IPS-20b (cell line): Measurements from ENCODE around the gene ANKRD17.

Source experiments
- H3K27ac ChIP-seq: one replicate; pipeline ENCODE4 v1.5.1; 2013; ENCODE audit warnings: low read length
- H3K27me3 ChIP-seq: 2 replicates; pipeline ENCODE4 v1.6.1; 2013; ENCODE audit warnings: mild to moderate bottlenecking, low read length, inconsistent platforms; ENCODE audit not compliant: insufficient read depth
- H3K36me3 ChIP-seq: 2 replicates; pipeline ENCODE4 v1.6.1; 2013; ENCODE audit warnings: low read depth, mild to moderate bottlenecking, inconsistent platforms, low read length, moderate library complexity; ENCODE audit not compliant: insufficient read depth
- H3K4me1 ChIP-seq: 2 replicates; pipeline ENCODE4 v1.6.1; 2013; ENCODE audit warnings: mild to moderate bottlenecking, control low read depth, inconsistent platforms, low read length, moderate library complexity; ENCODE audit not compliant: insufficient read depth
- H3K4me3 ChIP-seq: 2 replicates; pipeline ENCODE4 v1.5.1; 2013; ENCODE audit warnings: mild to moderate bottlenecking, low read length, inconsistent platforms
- H3K9ac ChIP-seq: 2 replicates; pipeline ENCODE4 v1.6.1; 2013; ENCODE audit warnings: low read depth, mild to moderate bottlenecking, inconsistent platforms, low read length, moderate library complexity
- H3K9me3 ChIP-seq: 2 replicates; pipeline ENCODE4 v1.6.1; 2013; ENCODE audit warnings: mild to moderate bottlenecking, low read depth, low read length, inconsistent platforms; ENCODE audit not compliant: insufficient read depth

The ANKRD17 gene

DNA sequence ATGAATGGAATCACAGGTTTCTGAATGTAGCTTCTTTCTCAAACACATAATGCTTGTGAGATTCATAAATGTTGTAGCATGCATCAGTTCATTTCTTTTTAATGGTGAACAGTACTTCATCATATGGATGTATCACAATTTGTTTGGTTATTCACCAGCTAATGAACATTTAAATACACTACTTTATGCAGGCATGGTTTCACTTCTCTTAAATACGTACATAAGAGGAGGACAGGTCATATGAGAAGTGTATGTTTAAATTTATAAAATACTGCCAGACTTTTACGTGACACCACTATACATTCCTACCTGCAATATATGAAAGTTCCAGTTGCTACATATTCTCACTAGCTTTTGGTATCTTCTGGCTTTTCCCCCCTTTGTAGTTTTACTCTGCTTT, 65.4 kb downstream of the ANKRD17 start:
- peaks cover 5% of the 10 kb centered on the region; the same call in 1 of the 2 replicates for H3K36me3 ChIP-seq
- H3K4me3 ChIP-seq, result no peak overlapping the region
- no peaks in the 10 kb centered on the region for H3K27me3 ChIP-seq
- no peaks in the 10 kb centered on the region for H3K9me3 ChIP-seq
- no peak overlapping the region for H3K9ac ChIP-seq
- H3K4me1 ChIP-seq, result no peaks in the 10 kb centered on the region
- H3K27ac ChIP-seq, result no peak overlapping the region

DNA sequence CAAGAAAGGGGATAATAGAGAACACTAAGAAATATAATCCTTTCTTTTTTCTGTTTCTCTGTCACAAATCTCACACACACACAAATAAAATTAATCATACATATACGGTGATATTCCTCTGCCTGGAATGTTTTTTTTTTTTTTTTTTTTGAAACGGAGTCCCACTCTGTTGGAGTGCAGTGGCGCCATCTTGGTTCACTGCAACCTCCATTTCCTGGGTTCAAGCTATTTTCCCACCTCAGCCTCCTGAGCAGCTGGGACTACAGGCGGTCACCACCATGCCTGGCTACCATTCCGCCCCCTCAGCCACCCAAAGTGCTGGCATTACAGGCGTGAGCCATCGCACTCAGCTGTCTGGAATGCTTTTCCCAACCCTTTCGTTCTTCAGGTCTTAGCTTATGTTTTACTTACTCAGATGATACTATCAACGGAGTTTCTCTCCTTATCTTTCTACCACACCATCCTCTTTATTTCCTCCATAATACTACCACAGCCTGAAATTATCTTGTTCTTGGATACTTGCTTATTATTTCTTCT, 69.3 kb downstream of the ANKRD17 start:
- H3K27ac ChIP-seq, result no peak overlapping the region
- no peak overlapping the region for H3K4me3 ChIP-seq
- no peaks in the 10 kb centered on the region for H3K27me3 ChIP-seq
- H3K9me3 ChIP-seq, result no peaks in the 10 kb centered on the region
- H3K36me3 ChIP-seq, result no peaks in the 10 kb centered on the region
- H3K9ac ChIP-seq, result no peak overlapping the region
- no peaks in the 10 kb centered on the region for H3K4me1 ChIP-seq

DNA sequence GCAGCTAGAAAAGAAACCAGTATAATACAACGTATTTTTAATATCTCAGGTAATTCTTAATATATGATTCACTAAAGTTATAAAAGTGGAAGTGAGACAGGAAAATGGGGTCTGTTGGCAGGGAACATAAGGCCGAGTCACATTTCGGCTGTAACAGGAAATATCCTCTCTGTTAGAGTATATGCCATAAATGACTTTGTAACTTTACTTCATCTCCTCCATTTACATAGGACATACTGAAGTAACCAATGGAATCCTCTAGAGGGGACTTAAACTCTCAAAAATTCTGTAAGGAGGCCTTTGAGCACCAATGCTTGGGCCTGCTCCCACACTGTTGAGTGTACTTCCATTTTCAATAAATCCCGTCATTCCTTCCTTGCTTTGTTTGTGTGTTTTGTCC, 71.3 kb downstream of the ANKRD17 start:
- H3K4me1 ChIP-seq, result no peaks in the 10 kb centered on the region
- H3K36me3 ChIP-seq, result 0 out of 2 replicates have a peak, but pooled peaks cover 3% of the 10 kb centered on the region
- no peak overlapping the region for H3K9ac ChIP-seq
- no peaks in the 10 kb centered on the region for H3K9me3 ChIP-seq
- H3K27me3 ChIP-seq, result no peaks in the 10 kb centered on the region
- no peak overlapping the region for H3K4me3 ChIP-seq
- H3K27ac ChIP-seq, result no peak overlapping the region

DNA sequence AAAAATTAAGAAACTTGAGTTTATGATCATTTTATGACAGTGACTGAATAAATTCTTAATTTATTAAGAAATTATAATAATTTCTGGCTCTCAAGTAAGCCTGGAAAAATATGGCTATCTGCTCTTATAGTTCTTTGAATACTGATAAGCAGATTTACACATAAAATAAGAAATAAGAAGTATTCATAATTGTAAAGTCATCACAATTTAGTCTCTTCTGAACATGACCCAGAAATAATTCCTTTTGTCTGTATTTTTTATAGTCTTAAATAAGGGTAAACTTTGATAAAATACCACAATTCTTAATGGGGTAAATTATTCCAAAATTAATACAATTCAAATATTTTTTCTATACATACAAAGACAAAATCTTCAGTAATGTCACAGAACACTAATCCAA, 72.7 kb downstream of the ANKRD17 start:
- no peaks in the 10 kb centered on the region for H3K27me3 ChIP-seq
- H3K36me3 ChIP-seq, result 0 out of 2 replicates have a peak, but pooled peaks cover 3% of the 10 kb centered on the region
- no peaks in the 10 kb centered on the region for H3K4me1 ChIP-seq
- H3K9ac ChIP-seq, result no peak overlapping the region
- no peak overlapping the region for H3K4me3 ChIP-seq
- H3K9me3 ChIP-seq, result no peaks in the 10 kb centered on the region
- no peak overlapping the region for H3K27ac ChIP-seq

DNA sequence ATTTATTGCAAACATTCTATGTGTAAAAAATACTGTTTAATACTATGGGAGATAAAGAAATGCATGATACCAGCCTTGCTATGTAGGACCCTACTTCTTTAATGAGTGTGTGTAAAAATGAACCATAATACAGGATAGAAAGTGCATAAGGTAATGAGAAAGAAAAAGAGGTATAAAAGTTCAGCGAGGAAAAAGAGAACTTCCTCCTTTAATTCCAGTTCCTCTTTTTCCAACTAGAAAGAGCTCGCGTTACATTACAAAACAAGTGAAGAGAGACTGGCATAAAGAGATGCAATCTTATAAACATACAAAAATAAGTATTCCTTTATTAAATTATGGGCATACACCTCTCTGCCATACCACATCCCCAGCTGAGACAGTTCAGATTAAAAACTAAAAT, 77.4 kb downstream of the ANKRD17 start:
- no peak overlapping the region for H3K4me3 ChIP-seq
- peaks cover 14% of the 10 kb centered on the region; the same call in 1 of the 2 replicates for H3K36me3 ChIP-seq
- H3K27me3 ChIP-seq, result no peaks in the 10 kb centered on the region
- H3K4me1 ChIP-seq, result peaks cover 4% of the 10 kb centered on the region; the same call in 1 of the 2 replicates
- H3K9ac ChIP-seq, result no peak overlapping the region
- no peak overlapping the region for H3K27ac ChIP-seq
- H3K9me3 ChIP-seq, result no peaks in the 10 kb centered on the region

DNA sequence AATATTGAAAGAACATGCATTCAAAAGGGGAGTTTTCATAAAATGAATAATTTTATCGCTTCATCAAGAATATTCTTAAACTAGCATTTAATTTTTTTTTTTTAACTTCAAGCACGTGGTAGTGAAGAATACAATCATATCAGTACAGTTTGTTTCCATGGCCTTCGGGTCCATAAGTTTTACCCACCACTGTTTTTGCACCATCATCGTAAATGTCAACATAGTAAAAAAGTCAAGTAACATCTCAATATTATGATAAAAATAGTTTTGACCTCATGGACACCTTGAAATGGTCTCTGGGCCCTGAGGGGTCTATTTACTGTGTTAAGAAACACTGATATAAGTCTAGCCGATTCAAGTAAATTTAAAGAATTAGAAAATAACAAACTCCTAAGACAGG, 80.2 kb downstream of the ANKRD17 start:
- Histone ChIP-seq H3K27me3 (no peaks in the 10 kb centered on the region), H3K27ac (no peak overlapping the region), H3K4me3 (no peak overlapping the region), H3K9me3 (no peaks in the 10 kb centered on the region), H3K4me1 (peaks cover 4% of the 10 kb centered on the region; the same call in 1 of the 2 replicates), H3K9ac (no peak overlapping the region), H3K36me3 (peaks cover 25% of the 10 kb centered on the region; the same call in 1 of the 2 replicates)

DNA sequence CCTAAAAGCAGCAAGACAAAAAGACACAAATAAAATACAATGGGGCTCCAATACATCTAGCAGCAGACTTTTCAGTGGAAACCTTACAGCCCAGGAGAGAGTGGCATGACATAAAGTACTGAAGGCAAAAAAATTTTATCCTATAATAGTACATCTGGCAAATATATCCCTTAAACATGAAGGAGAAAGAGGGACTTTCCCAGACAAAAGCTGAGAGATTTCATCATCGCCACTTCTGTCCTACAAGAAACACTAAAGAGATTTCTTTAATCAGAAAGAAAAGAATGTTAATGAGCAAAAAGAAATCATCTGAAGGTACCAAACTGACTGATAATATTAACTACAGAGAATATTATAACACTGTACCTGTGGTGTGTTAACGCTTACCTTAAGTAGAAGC, 86.4 kb downstream of the ANKRD17 start:
- no peak overlapping the region for H3K27ac ChIP-seq
- H3K9ac ChIP-seq, result no peak overlapping the region
- H3K9me3 ChIP-seq, result no peaks in the 10 kb centered on the region
- H3K27me3 ChIP-seq, result no peaks in the 10 kb centered on the region
- H3K4me1 ChIP-seq, result no peaks in the 10 kb centered on the region
- H3K36me3 ChIP-seq, result peaks cover 75% of the 10 kb centered on the region
- no peak overlapping the region for H3K4me3 ChIP-seq

DNA sequence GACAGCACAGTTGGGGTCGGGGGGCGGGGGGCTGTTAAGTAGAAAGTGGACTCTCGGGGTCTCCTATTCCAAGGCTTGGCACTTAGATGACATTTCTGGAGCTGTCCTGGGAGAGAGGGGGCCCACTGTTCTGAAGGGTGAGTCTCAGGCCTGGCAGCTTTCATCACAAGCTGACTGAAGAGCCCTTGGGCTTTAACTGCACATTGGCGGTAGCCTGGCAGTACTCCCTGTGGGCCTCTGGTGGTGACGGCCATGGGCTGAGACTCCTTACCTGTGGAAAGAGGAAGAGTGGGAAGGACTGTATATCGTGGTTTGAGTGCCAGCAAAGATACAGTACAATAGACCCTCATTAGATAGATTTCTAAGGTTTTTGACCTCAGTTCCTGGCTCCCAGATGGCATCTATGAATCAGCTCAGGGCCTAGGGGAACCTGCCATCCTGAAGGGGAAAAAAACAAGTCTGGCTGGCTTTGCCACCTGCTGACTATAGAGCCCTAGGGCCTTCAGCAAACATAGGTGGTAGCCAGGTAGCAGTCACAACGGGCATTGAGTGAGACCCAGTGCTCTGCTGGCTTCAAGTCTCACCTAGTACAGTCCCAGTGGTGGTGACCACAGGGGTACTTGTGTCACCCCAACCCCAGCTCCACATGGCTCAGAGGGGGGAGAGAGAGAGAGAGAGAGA, 87.9 kb downstream of the ANKRD17 start:
- no peaks in the 10 kb centered on the region for H3K4me1 ChIP-seq
- H3K27ac ChIP-seq, result no peak overlapping the region
- H3K9ac ChIP-seq, result no peak overlapping the region
- peaks cover 73% of the 10 kb centered on the region for H3K36me3 ChIP-seq
- no peak overlapping the region for H3K4me3 ChIP-seq
- no peaks in the 10 kb centered on the region for H3K27me3 ChIP-seq
- no peaks in the 10 kb centered on the region; the same call in 1 of the 2 replicates for H3K9me3 ChIP-seq

DNA sequence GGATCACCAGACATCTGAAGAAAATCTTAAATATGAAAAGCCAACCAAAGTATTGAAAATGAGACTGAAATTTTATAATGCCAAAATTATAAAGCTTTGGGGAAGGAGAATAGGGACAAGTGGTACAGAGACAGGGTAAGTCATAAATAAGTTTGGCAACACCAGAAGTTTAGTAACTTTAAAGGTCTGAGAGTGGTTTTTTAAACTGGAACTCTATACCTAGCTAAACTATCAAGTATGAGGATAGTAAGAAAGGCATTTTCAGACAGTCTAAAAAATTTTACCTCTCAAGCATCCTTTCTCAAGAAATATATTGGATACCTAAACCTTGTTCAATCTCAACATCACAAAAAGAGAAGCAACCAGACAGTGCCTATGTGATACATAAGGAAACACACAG, 92.4 kb downstream of the ANKRD17 start:
- Histone ChIP-seq H3K27me3 (no peaks in the 10 kb centered on the region), H3K4me3 (no peak overlapping the region), H3K36me3 (peaks cover 77% of the 10 kb centered on the region), H3K9ac (no peak overlapping the region), H3K27ac (no peak overlapping the region), H3K9me3 (no peaks in the 10 kb centered on the region; the same call in 1 of the 2 replicates), H3K4me1 (no peaks in the 10 kb centered on the region)

DNA sequence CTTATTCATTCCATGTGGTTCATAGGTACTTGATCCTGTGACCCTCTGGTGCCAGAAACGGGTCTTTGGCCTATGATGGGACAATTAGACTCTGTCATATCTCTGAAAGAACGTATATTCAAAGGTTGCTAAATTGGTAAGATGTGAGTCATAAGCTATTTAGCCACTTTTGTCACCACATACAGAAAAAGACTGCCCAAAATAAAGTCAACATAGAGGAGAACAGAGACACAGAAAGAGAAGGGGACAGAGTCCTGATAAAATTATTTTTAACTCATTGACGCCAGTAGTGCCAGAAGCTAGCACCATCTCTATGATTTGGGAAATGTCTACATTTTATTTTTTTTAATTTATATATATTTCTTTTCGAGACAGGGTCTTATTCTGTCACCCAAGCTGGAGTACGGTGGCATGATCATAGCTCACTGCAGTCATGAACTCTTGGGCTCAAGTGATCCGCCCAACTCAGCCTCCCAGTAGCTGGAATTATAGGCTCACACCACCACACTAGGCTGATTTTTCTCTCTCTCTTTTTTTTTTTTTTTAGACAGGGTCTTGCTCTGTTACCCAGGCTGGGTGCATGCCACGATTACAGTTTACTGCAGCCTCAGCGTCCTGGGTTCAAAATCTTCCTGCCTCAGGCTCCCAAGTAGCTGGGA, 96.9 kb downstream of the ANKRD17 start:
- H3K27me3 ChIP-seq, result no peaks in the 10 kb centered on the region
- H3K4me1 ChIP-seq, result no peaks in the 10 kb centered on the region
- no peak overlapping the region for H3K4me3 ChIP-seq
- H3K27ac ChIP-seq, result no peak overlapping the region
- H3K9ac ChIP-seq, result no peak overlapping the region
- peaks cover 63% of the 10 kb centered on the region for H3K36me3 ChIP-seq
- no peaks in the 10 kb centered on the region; the same call in 1 of the 2 replicates for H3K9me3 ChIP-seq

DNA sequence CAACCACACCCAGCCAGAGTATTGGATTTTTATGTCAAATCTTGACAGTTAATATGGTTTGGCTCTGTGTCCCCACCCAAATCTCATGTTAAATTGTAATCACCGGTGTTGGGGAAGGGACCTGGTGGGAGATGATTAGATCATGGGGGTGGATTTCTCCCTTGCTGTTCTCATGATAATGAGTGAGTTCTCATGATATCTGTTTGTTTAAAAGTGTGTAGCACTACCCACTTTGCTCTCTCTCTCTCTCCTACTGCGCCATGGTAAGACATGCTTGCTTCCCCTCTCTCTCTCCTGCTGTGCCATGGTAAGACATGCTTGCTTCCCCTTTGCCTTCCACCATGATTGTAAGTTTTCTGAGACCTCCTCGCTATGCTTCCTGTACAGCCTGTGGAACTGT, 102.2 kb downstream of the ANKRD17 start:
- Histone ChIP-seq H3K9ac (no peak overlapping the region), H3K4me1 (no peaks in the 10 kb centered on the region), H3K36me3 (peaks cover 67% of the 10 kb centered on the region), H3K27me3 (no peaks in the 10 kb centered on the region), H3K9me3 (no peaks in the 10 kb centered on the region), H3K4me3 (no peak overlapping the region), H3K27ac (no peak overlapping the region)

DNA sequence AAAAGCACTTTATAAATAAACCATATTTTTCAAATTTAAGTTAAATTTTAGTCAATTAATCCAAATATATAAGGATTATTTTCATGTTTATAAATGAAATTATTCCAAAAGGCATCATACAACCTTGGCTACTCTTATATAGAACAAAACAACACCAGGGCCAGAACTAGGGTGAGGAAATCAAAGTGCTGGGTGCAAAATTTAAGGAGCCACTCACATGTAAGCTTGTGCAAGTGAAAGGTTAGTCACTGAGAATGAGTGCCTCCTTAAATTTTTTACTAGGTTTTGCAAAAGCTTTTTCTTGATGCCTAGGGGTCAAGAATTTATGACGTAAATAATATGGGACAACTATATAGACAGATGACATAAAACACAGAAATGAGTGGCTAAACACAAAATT, 105.7 kb downstream of the ANKRD17 start:
- Histone ChIP-seq H3K4me1 (no peaks in the 10 kb centered on the region), H3K27me3 (no peaks in the 10 kb centered on the region), H3K9ac (no peak overlapping the region), H3K36me3 (peaks cover 76% of the 10 kb centered on the region), H3K27ac (no peak overlapping the region), H3K4me3 (no peak overlapping the region), H3K9me3 (no peaks in the 10 kb centered on the region)
